Measurements from ENCODE around the gene SLC13A3.

GRCh38 chr20:46594725-46595124 lies 56.5 kb downstream of the SLC13A3 start:
- TF ChIP-seq CTCF (conservative IDR thresholded peaks at IDR 0.05) (no peak), ZFX (IDR thresholded peaks at IDR 0.05) (no peak)

All from C4-2B (cell line).